GM13976 (cell line): ENCODE results near the gene LRCH1.

ENCODE experiments used
- DNase-seq: peaks from one replicate; pipeline ENCODE4 v3.0.0; 2012; ENCODE audit warnings: low spot score
- CTCF ChIP-seq: IDR thresholded peaks from 2 replicates; pipeline ENCODE4 v1.5.1; 2012; ENCODE audit warnings: borderline replicate concordance, mild to moderate bottlenecking; ENCODE audit not compliant: insufficient read depth; ENCODE audit errors: extremely low read depth, missing control alignments, control extremely low read depth
- in situ Hi-C: fragments of 300-500 bp; cut with MboI; formaldehyde crosslinking; loops from one replicate; pipeline ENCODE4 v1.12.0; 2022; ENCODE audit warnings: low sequenced_read_pairs, mixed read lengths, inconsistent platforms; ENCODE audit not compliant: unreplicated experiment

The LRCH1 gene

GRCh38 chr13:46778095-46778494 is 225.1 kb downstream of the LRCH1 start:
- TF ChIP-seq CTCF, result no peak
- DNase-seq, result no peak
- in situ Hi-C loops, result no loop called here

GRCh38 chr13:46778890-46779289 is 225.9 kb downstream of the LRCH1 start:
- no peak for TF ChIP-seq CTCF
- DNase-seq, result no peak
- in situ Hi-C loops, result no loop called here

GRCh38 chr13:46782066-46782465 is 229.1 kb downstream of the LRCH1 start:
- in situ Hi-C loops, result no loop called here
- no peak for DNase-seq
- TF ChIP-seq CTCF, result no peak

- in situ Hi-C loops, result no loop called here
- no peak for TF ChIP-seq CTCF
- DNase-seq, result no peak
These were observed 229.7 kb downstream of the LRCH1 start for GRCh38 chr13:46782691-46783090.

GRCh38 chr13:46783504-46783903 is 230.5 kb downstream of the LRCH1 start:
- in situ Hi-C loops, result no loop called here
- DNase-seq, result no peak
- TF ChIP-seq CTCF, result no peak

- TF ChIP-seq CTCF, result no peak
- DNase-seq, result no peak
- in situ Hi-C loops, result no loop called here
These were observed 242.4 kb downstream of the LRCH1 start for GRCh38 chr13:46795321-46795720.

GRCh38 chr13:46796129-46796514 is 243.2 kb downstream of the LRCH1 start:
- in situ Hi-C loops, result no loop called here
- TF ChIP-seq CTCF, result no peak
- no peak for DNase-seq
